ENCODE measurements around the gene DZIP1L.
"Not testable (repeated sequence)": the region's sequence is repeated elsewhere in the genome, so short reads cannot be mapped to it uniquely, and the experiment has no call there.

The DZIP1L gene

DNA sequence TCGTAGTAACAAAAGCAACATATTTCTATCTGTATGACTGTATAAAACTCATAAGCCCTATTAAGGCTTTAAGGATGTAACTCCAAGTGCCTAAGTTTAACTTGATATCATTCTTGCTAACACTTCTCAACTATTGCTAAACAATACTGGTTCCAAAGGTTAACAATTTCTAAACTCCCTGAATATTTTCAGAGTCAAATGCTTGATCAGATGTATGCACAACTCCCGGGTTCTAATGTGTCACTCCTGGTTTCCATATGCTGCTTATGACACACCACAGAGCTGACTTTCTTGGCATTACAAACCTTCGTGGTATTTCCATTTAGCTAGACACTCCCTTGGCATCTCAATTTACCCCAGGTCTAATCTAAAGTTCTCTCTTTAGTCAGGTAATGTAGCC lies 26.3 kb downstream of the DZIP1L start:
- Mint-ChIP-seq H3K27ac (no peak overlapping the region), H3K27me3 (ENCODE audit: low read depth) (no peaks in the 10 kb centered on the region), H3K4me1 (no peaks in the 10 kb centered on the region), H3K36me3 (ENCODE audit: low read depth) (peaks cover 71% of the 10 kb centered on the region), H3K4me3 (no peak overlapping the region), H3K9me3 (peaks cover 21% of the 10 kb centered on the region)
- TF ChIP-seq, protein P1, sequence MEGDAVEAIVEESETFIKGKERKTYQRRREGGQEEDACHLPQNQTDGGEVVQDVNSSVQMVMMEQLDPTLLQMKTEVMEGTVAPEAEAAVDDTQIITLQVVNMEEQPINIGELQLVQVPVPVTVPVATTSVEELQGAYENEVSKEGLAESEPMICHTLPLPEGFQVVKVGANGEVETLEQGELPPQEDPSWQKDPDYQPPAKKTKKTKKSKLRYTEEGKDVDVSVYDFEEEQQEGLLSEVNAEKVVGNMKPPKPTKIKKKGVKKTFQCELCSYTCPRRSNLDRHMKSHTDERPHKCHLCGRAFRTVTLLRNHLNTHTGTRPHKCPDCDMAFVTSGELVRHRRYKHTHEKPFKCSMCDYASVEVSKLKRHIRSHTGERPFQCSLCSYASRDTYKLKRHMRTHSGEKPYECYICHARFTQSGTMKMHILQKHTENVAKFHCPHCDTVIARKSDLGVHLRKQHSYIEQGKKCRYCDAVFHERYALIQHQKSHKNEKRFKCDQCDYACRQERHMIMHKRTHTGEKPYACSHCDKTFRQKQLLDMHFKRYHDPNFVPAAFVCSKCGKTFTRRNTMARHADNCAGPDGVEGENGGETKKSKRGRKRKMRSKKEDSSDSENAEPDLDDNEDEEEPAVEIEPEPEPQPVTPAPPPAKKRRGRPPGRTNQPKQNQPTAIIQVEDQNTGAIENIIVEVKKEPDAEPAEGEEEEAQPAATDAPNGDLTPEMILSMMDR (IDR thresholded peaks at IDR 0.05; ENCODE audit: unreplicated experiment in 3 of 3), result no peak

DNA sequence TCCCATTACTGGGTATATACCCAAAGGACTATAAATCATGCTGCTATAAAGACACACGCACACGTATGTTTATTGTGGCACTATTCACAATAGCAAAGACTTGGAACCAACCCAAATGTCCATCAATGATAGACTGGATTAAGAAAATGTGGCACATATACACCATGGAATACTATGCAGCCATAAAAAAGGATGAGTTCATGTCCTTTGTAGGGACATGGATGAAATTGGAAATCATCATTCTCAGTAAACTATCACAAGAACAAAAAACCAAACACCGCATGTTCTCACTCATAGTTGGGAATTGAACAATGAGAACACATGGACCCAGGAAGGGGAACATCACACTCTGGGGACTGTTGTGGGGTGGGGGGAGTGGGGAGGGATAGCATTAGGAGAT lies 29.7 kb downstream of the DZIP1L start:
- not testable (repeated sequence) for H3K4me1 Mint-ChIP-seq

DNA sequence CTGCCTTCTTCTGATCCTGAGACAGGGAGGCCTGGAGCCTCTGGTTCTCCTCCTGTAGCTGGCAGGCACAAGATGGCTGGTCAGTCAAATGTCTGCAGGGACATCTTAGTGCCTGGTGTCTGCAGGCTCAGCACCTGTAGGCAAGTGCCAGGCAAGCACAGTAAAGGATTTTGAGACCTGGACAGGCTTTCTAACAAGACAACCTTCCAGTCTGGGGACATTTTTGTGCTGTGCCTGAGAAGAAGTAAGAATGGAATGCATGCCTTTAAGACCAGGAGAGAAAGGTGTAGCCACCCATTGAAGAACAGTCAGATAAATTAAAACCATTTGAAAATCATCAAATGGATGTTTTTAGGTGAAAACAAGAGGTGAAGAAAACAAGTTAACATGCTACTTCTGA lies 31.2 kb downstream of the DZIP1L start:
- peaks cover 72% of the 10 kb centered on the region for H3K36me3 Mint-ChIP-seq (ENCODE audit: low read depth)

More for the DNA sequence above, 29.7 kb downstream of the DZIP1L start:
- not testable (repeated sequence) for H3K4me3 Mint-ChIP-seq; H3K27ac Mint-ChIP-seq; H3K27me3 Mint-ChIP-seq (ENCODE audit: low read depth)
- peaks cover 12% of the 10 kb centered on the region for H3K9me3 Mint-ChIP-seq
- H3K36me3 Mint-ChIP-seq (ENCODE audit: low read depth), result peaks cover 64% of the 10 kb centered on the region

DNA sequence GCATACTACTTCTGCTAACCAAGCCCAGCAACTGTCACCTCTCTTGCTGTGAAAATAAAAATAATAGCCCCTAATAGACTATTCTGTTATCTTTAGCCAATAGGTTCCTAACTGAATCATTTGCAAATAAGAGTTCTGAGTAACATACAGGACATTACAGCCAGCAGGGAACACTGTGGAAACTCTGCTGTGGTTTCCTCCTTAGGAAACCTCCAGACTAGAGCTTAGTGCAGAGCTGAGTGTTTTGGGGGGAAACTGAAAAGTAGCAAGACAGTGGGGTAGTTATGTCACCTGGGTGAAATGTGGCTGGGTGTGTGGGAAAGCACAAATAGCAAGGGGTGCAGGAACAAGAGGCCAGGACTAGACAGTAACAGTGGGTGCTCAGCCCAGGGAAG lies 32.4 kb downstream of the DZIP1L start:
- peaks cover 10% of the 10 kb centered on the region for H3K4me1 Mint-ChIP-seq
- no peaks in the 10 kb centered on the region for H3K27me3 Mint-ChIP-seq (ENCODE audit: low read depth)
- no peak overlapping the region for H3K4me3 Mint-ChIP-seq
- H3K36me3 Mint-ChIP-seq (ENCODE audit: low read depth), result peaks cover 63% of the 10 kb centered on the region
- H3K27ac Mint-ChIP-seq, result no peak overlapping the region
- TF ChIP-seq, protein P1 (IDR thresholded peaks at IDR 0.05; ENCODE audit: unreplicated experiment in 3 of 3), result no peak
- H3K9me3 Mint-ChIP-seq, result peaks cover 8% of the 10 kb centered on the region

More for the DNA sequence above, 31.2 kb downstream of the DZIP1L start:
- TF ChIP-seq, protein P1 (IDR thresholded peaks at IDR 0.05; ENCODE audit: unreplicated experiment in 3 of 3), result no peak
- Mint-ChIP-seq H3K4me3 (no peak overlapping the region), H3K27ac (no peak overlapping the region), H3K4me1 (peaks cover 10% of the 10 kb centered on the region), H3K9me3 (peaks cover 12% of the 10 kb centered on the region), H3K27me3 (ENCODE audit: low read depth) (no peaks in the 10 kb centered on the region)

DNA sequence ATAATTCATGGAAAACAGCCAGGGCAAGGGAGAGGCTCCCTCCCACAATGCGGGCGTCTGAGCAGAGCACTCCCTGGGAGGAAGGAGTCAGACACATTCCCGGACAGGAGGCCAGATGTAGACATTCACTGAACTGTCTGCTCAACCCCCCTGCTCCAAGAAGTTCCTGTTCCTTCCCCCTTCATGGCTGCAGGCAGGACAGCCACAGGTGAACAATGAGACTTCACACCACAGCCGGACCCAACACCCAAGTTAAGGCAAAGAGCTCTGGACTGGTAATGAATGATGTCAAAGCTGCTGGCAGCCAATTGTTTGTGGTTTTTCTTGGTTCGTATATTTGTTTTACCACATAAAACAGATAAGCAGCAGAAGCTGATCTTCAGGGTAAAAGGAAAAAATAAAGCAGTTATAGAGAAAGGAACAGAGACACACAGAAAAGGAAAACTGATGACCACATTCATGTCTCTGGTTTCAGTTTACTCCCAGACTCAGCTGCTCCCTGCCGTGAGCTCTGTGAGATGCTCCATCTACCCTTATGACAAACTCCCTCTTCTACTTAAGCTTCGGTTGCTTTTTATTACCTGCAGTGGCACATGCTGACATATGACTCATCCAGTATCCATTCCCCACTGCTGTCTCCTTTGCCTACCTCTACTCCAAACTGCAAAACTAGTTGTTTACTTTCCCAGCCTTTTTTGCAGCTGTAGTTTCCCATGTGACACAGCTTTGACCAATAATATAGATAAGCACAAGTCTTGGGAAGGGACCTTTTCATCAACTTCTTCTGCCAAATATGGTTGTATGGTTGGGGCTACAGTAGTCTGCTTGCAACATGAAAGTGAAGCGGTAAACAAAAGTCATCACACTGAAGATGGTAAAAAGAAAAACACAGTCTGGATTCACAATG lies 33.1 kb downstream of the DZIP1L start:
- H3K36me3 Mint-ChIP-seq (ENCODE audit: low read depth), result peaks cover 63% of the 10 kb centered on the region

DNA sequence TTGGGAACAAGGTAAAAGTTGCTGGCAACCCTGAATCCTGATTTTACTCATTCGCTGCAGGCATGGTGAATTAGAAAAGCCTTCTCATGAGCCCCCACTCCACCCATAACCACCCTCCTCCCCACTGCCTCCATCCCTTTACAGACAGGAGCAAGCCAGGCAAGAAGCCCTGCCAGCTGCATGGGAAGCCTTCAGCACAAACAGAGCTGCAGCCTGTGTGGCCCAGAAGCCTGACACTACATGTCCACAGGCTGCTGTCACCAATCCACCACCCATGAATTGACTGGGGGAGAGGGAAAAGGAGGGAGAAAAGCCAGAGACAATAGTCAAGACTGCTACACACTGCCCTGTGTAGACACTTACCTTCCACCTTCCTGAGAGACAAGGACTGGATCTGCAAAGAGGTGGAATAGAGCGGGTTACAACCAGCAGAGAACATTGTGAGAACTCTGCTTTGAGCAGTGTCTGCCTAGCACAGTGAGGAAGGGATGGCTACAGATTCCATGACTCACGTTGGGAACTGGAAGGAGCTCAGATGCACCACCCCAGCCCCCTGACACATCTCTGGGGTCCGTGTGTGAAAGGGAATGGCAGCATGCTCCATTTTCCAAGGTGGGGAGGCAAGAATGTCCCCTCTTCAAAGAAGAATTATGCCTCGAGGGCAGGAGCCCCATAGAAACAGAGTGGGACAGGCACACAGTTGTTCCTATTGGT lies 33.9 kb downstream of the DZIP1L start:
- Mint-ChIP-seq H3K9me3 (peaks cover 5% of the 10 kb centered on the region), H3K4me3 (no peak overlapping the region), H3K36me3 (ENCODE audit: low read depth) (peaks cover 60% of the 10 kb centered on the region), H3K27me3 (ENCODE audit: low read depth) (no peaks in the 10 kb centered on the region), H3K4me1 (peaks cover 10% of the 10 kb centered on the region), H3K27ac (no peak overlapping the region)
- TF ChIP-seq, protein P1 (IDR thresholded peaks at IDR 0.05; ENCODE audit: unreplicated experiment in 3 of 3), result no peak

More for the DNA sequence above, 33.1 kb downstream of the DZIP1L start:
- H3K4me1 Mint-ChIP-seq, result peaks cover 10% of the 10 kb centered on the region
- H3K4me3 Mint-ChIP-seq, result no peak overlapping the region
- H3K9me3 Mint-ChIP-seq, result peaks cover 8% of the 10 kb centered on the region
- H3K27ac Mint-ChIP-seq, result peak overlapping the region in 2 of 3 experiments; percentile 16 to 42
- H3K27me3 Mint-ChIP-seq (ENCODE audit: low read depth), result no peaks in the 10 kb centered on the region
- TF ChIP-seq, protein P1 (IDR thresholded peaks at IDR 0.05; ENCODE audit: unreplicated experiment in 3 of 3), result no peak
